ENCODE measurements around the gene ZDHHC14.

Gene ZDHHC14

GRCh38 chr6:157676241-157676640 lies 295.3 kb downstream of the ZDHHC14 start:
- no peak for DNase-seq (ENCODE audit: extremely low read depth, low read depth)
- no peak overlapping the region for H3K4me3 ChIP-seq (replicated peaks; ENCODE audit: low read depth, low read length)
- no peak for TF ChIP-seq CTCF (IDR thresholded peaks at IDR 0.05; ENCODE audit: low read depth, low read length, missing control alignments)

GRCh38 chr6:157677235-157677634 lies 296.2 kb downstream of the ZDHHC14 start:
- no peak overlapping the region for H3K4me3 ChIP-seq (replicated peaks; ENCODE audit: low read depth, low read length)
- TF ChIP-seq CTCF (IDR thresholded peaks at IDR 0.05; ENCODE audit: low read depth, low read length, missing control alignments), result no peak
- no peak for DNase-seq (ENCODE audit: extremely low read depth, low read depth)

GRCh38 chr6:157679605-157680580 lies 298.9 kb downstream of the ZDHHC14 start:
- TF ChIP-seq CTCF (IDR thresholded peaks at IDR 0.05; ENCODE audit: low read depth, low read length, missing control alignments), result no peak
- H3K4me3 ChIP-seq (replicated peaks; ENCODE audit: low read depth, low read length), result no peak overlapping the region
- DNase-seq (ENCODE audit: extremely low read depth, low read depth), result no peak

GRCh38 chr6:157681041-157681650 lies 300.2 kb downstream of the ZDHHC14 start:
- TF ChIP-seq CTCF (IDR thresholded peaks at IDR 0.05; ENCODE audit: low read depth, low read length, missing control alignments), result no peak
- no peak for DNase-seq (ENCODE audit: extremely low read depth, low read depth)
- no peak overlapping the region for H3K4me3 ChIP-seq (replicated peaks; ENCODE audit: low read depth, low read length)

- no peak for DNase-seq (ENCODE audit: extremely low read depth, low read depth)
- H3K4me3 ChIP-seq (replicated peaks; ENCODE audit: low read depth, low read length), result no peak overlapping the region
- TF ChIP-seq CTCF (IDR thresholded peaks at IDR 0.05; ENCODE audit: low read depth, low read length, missing control alignments), result no peak
These were observed 302.0 kb downstream of the ZDHHC14 start for GRCh38 chr6:157682856-157683481.

- no peak for TF ChIP-seq CTCF (IDR thresholded peaks at IDR 0.05; ENCODE audit: low read depth, low read length, missing control alignments)
- DNase-seq (ENCODE audit: extremely low read depth, low read depth), result no peak
These were observed 302.7 kb downstream of the ZDHHC14 start for GRCh38 chr6:157683707-157684106.

More at GRCh38 chr6:157683707-157684106, 302.7 kb downstream of the ZDHHC14 start:
- no peak overlapping the region for H3K4me3 ChIP-seq (replicated peaks; ENCODE audit: low read depth, low read length)

Data from HFF-Myc (cell line).